Transverse colon (tissue), 4 donors: ENCODE data around the gene RAB40C. TPM values are rescaled to one million over a fixed set of nuclear protein-coding genes. Genes with fewer than 3 reads are reported as not detected.

Source experiments
- DNase-seq: peaks from one replicate; pipeline ENCODE4 v3.0.0-alpha.2; 2019
- H3K27ac ChIP-seq, 4 donors: fragments of 200-600 bp; sonication (generic); 2 replicates each; pipeline ENCODE4 v1.5.1; 2016 to 2018; ENCODE audit warnings: inconsistent platforms in 4 of 4
- H3K27me3 ChIP-seq: fragments of 200-600 bp; sonication (generic); 2 replicates; pipeline ENCODE4 v1.5.1; 2017; ENCODE audit warnings: inconsistent platforms
- H3K36me3 ChIP-seq, 4 donors: fragments of 200-600 bp; sonication (generic); 2 replicates each; pipeline ENCODE4 v1.5.1; 2017 to 2019; ENCODE audit warnings: inconsistent platforms in 4 of 4
- H3K4me1 ChIP-seq, 4 donors: fragments of 200-600 bp; sonication (generic); 2 replicates each; pipeline ENCODE4 v1.5.1; 2017 to 2020; ENCODE audit warnings: inconsistent platforms in 4 of 4
- H3K4me3 ChIP-seq, 4 donors: fragments of 200-600 bp; sonication (generic); 1 replicate in 1 of 4; 2 replicates in 3 of 4; pipeline versions ENCODE4 v1.5.1 to v1.6.1; 2017 to 2019; ENCODE audit warnings: inconsistent platforms in 4 of 4
- H3K9me3 ChIP-seq, 2 donors: fragments of 200-600 bp; sonication (generic); 2 replicates each; pipeline ENCODE4 v1.5.1; 2017 to 2019; ENCODE audit warnings: inconsistent platforms in 2 of 2
- EP300 ChIP-seq: sonication (generic); formaldehyde crosslinking; IDR thresholded peaks from one replicate; pipeline ENCODE4 v1.6.1; 2017; ENCODE audit warnings: antibody characterized with exemption, low read depth
- POLR2A ChIP-seq: fragments of 450-650 bp; IDR thresholded peaks from one replicate; pipeline ENCODE4 v1.6.1; 2016; ENCODE audit warnings: antibody characterized with exemption, mild to moderate bottlenecking, moderate library complexity
- POLR2AphosphoS5 ChIP-seq, 3 donors: sonication (generic); formaldehyde crosslinking; IDR thresholded peaks; one replicate each; pipeline ENCODE4 v1.6.1; 2016; ENCODE audit warnings: antibody characterized with exemption in 3 of 3
- WGBS, 2 donors: methylation state at CpG; one replicate each; pipeline ENCODE4 v1.1.5; 2018; ENCODE audit warnings: low coverage in 1 of 2; 5-methylcytosine and 5-hydroxymethylcytosine counted together
- in situ Hi-C, 4 donors: fragments of 200-750 bp; cut with MboI; loops; one replicate each; pipeline versions ENCODE4 v1.15.0 to v1.15.1; 2017; ENCODE audit warnings: low sequenced_read_pairs in 3 of 4, low pct_ligation_motif_present in 1 of 4, low pct_unique_long_range_greater_than_20kb in 1 of 4
- intact Hi-C: fragments of 100-400 bp; cut with DNase I; formaldehyde crosslinking; loops from one replicate; pipeline ENCODE4 v1.15.1; 2023; ENCODE audit warnings: low total_unique reads
- total RNA-seq, 4 donors: library from RNA; depleted of rRNA; stranded (reverse); fragments of >200 nt; gene quantifications; one replicate each; pipeline ENCODE4 v1.1.0, GENCODE V29; 2016
- TF ChIP-seq, protein P1 (sequence below), 5 experiments: fragments of 200-600 bp in 3 of 5; fragments of 450-650 bp in 2 of 5; sonication (generic) in 3 of 5; IDR thresholded peaks; 1 replicate in 2 of 5; 2 replicates in 3 of 5; pipeline ENCODE4 v1.5.1; 2016 to 2017; ENCODE audit warnings: antibody characterized with exemption in 5 of 5, inconsistent platforms in 3 of 5, mild to moderate bottlenecking in 2 of 5, moderate library complexity in 1 of 5

Gene RAB40C
- total RNA-seq, 4 donors from 2014 or later = 54.8 to 111 (median 83.5) TPM

DNA sequence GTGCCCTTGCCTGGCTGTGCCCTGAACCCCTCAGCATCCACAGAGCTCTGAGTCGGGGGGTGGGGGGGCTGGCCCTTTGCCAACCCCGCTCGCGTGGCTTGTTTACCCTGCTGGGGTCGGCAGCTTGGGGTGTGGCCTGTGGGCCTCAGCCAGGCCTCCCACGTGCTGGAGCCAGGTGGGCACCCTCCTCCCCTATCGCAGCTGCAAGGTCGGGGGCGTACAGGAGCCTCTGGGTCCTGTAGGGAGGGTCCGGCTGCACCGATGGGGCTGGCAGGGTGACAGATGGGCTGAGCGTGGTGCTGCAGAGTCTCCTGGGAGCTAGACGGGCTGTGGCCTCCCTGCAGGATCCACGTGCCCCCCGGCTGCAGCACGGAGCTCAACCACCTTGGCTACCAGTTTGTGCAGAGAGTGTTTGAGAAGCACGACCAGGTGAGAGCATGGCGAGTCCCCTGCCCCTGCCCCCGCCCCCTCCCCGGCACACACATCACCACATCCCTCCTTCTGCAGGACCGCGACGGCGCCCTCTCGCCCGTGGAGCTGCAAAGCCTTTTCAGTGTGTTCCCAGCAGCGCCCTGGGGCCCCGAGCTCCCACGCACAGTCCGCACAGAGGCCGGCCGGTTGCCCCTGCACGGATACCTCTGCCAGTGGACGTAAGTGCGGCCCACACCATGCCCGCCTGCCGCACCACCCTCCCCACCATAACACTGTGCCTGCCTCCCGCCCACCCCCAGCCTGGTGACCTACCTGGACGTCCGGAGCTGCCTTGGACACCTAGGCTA, 81.7 kb downstream of the RAB40C start:
- intact Hi-C loops = no loop called here
- Histone ChIP-seq H3K4me1 (peaks cover 25 to 44% (median 31%) of the 10 kb centered on the region in 4 donors), H3K27me3 (no peaks in the 10 kb centered on the region), H3K4me3 (no peak overlapping the region), H3K27ac (no peak overlapping the region), H3K36me3 (peaks cover 0 to 26% (median 5%) of the 10 kb centered on the region in 4 donors), H3K9me3 (no peaks in the 10 kb centered on the region)
- TF ChIP-seq, protein P1, sequence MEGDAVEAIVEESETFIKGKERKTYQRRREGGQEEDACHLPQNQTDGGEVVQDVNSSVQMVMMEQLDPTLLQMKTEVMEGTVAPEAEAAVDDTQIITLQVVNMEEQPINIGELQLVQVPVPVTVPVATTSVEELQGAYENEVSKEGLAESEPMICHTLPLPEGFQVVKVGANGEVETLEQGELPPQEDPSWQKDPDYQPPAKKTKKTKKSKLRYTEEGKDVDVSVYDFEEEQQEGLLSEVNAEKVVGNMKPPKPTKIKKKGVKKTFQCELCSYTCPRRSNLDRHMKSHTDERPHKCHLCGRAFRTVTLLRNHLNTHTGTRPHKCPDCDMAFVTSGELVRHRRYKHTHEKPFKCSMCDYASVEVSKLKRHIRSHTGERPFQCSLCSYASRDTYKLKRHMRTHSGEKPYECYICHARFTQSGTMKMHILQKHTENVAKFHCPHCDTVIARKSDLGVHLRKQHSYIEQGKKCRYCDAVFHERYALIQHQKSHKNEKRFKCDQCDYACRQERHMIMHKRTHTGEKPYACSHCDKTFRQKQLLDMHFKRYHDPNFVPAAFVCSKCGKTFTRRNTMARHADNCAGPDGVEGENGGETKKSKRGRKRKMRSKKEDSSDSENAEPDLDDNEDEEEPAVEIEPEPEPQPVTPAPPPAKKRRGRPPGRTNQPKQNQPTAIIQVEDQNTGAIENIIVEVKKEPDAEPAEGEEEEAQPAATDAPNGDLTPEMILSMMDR (IDR thresholded peaks at IDR 0.05) = no peak
- TF ChIP-seq POLR2AphosphoS5 (IDR thresholded peaks at IDR 0.05) (no peak), EP300 (no peak), POLR2A (no peak)
- in situ Hi-C loops = no loop called here
- 84% methylated on average over 29 of the region's 40 CpGs; no CpG with 5 or more reads in 1 of the 2 donors for WGBS, 2 donors
- DNase-seq = no peak

DNA sequence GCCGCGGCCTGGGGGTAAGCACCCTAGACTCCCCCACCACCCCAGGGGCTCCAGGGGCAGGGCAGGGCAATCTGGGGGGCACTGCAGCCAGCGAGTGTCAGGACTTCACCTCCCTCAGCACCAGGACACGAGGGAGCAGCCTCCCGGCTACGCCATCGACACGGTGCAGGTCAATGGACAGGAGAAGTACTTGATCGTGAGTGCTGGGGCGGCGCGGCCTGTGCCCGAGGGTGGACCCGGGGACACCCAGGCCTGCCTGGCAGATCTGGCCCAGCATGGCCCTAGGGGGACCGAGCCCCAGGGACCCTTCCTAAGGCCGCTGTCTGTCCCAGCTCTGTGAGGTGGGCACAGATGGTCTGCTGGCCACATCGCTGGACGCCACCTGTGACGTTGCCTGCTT, 82.5 kb downstream of the RAB40C start:
- H3K27me3 ChIP-seq = no peaks in the 10 kb centered on the region
- no peak overlapping the region for H3K27ac ChIP-seq
- no peak overlapping the region for H3K4me3 ChIP-seq
- no peak for DNase-seq
- H3K9me3 ChIP-seq = no peaks in the 10 kb centered on the region
- H3K4me1 ChIP-seq = peaks cover 27 to 50% (median 36%) of the 10 kb centered on the region in 4 donors
- in situ Hi-C loops = no loop called here
- 94% methylated on average over 17 of the region's 19 CpGs; no CpG with 5 or more reads in 1 of the 2 donors for WGBS, 2 donors
- intact Hi-C loops = no loop called here
- peaks cover 0 to 26% (median 5%) of the 10 kb centered on the region in 4 donors for H3K36me3 ChIP-seq
- TF ChIP-seq EP300 (no peak), POLR2AphosphoS5 (IDR thresholded peaks at IDR 0.05) (no peak), POLR2A (no peak)
- TF ChIP-seq, protein P1 (IDR thresholded peaks at IDR 0.05) = no peak

DNA sequence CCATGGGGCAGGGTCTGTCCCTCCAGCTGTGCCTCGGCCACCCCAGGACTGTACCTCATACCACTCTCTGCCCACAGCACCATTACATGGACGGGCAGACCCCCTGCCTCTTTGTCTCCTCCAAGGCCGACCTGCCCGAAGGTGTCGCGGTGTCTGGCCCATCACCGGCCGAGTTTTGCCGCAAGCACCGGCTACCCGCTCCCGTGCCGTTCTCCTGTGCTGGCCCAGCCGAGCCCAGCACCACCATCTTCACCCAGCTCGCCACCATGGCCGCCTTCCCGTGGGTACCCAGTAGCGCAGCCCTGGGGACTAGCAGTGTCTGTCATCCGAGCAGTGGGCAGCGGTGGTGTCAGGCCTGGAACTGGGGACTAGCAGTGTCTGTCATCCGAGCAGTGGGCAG, 83.0 kb downstream of the RAB40C start:
- in situ Hi-C loops = no loop called here
- Histone ChIP-seq H3K4me1 (peaks cover 25 to 50% (median 37%) of the 10 kb centered on the region in 4 donors), H3K27ac (no peak overlapping the region), H3K36me3 (peaks cover 0 to 26% (median 5%) of the 10 kb centered on the region in 4 donors), H3K4me3 (no peak overlapping the region), H3K27me3 (no peaks in the 10 kb centered on the region), H3K9me3 (no peaks in the 10 kb centered on the region)
- no peak for TF ChIP-seq EP300
- TF ChIP-seq, protein P1 (IDR thresholded peaks at IDR 0.05) = no peak
- TF ChIP-seq POLR2A = no peak
- TF ChIP-seq POLR2AphosphoS5 (IDR thresholded peaks at IDR 0.05) = no peak
- intact Hi-C loops = no loop called here
- no peak for DNase-seq
- 89% methylated on average over 21 of the region's 21 CpGs; no CpG with 5 or more reads in 1 of the 2 donors for WGBS, 2 donors

DNA sequence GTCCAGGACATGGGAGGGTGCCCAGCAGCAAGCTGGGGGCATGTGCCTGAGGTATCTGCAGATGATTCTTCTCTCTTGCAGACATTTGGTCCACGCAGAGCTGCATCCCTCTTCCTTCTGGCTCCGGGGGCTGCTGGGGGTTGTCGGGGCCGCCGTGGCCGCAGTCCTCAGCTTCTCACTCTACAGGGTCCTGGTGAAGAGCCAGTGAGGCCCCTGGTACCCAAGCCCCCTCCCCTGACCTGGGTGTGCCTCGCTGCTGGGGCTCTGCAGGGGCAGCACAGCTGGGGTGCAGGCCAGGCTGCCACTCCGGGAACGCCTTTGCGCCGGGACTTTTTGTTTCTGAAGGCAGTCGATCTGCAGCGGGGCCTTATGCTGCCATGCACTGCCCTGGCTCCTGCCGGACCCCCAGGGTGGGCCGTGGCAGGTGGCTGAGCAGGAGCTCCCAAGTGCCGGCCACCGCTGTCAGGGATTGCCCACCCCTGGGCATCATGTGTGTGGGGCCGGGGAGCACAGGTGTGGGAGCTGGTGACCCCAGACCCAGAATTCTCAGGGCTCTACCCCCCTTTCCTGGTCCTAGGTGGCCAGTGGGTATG, 83.6 kb downstream of the RAB40C start:
- intact Hi-C loops (no loop called here), in situ Hi-C loops (no loop called here)
- Histone ChIP-seq H3K36me3 (peaks cover 0 to 26% (median 5%) of the 10 kb centered on the region in 4 donors), H3K4me1 (peaks cover 25 to 50% (median 37%) of the 10 kb centered on the region in 4 donors), H3K27ac (no peak overlapping the region), H3K9me3 (no peaks in the 10 kb centered on the region), H3K27me3 (no peaks in the 10 kb centered on the region), H3K4me3 (no peak overlapping the region)
- DNase-seq = no peak
- whole genome bisulfite sequencing, 2 donors = 88% methylated on average over 15 of the region's 18 CpGs; no CpG with 5 or more reads in 1 of the 2 donors
- TF ChIP-seq POLR2A = no peak
- TF ChIP-seq, protein P1 (IDR thresholded peaks at IDR 0.05) = no peak
- TF ChIP-seq EP300 = no peak
- TF ChIP-seq POLR2AphosphoS5 (IDR thresholded peaks at IDR 0.05) = no peak
